Mammary epithelial cell (primary cell): ENCODE results near the gene ADGRD1.
"Not testable (repeated sequence)": the region's sequence is repeated elsewhere in the genome, so short reads cannot be mapped to it uniquely, and the experiment has no call there.

Experiments used
- EZH2 ChIP-seq: IDR thresholded peaks from 2 replicates; pipeline ENCODE4 v1.6.1; 2012; ENCODE audit warnings: low read length, inconsistent platforms, borderline replicate concordance
- TF ChIP-seq, protein P1 (sequence below), 2 donors: IDR thresholded peaks in 1 of 2; conservative IDR thresholded peaks in 1 of 2; 2 replicates each; pipeline ENCODE4 v1.5.1; 2011 to 2012; ENCODE audit warnings: inconsistent platforms in 2 of 2, low read length in 2 of 2, mild to moderate bottlenecking in 2 of 2, control low read depth in 1 of 2, low read depth in 1 of 2; ENCODE audit not compliant: insufficient read depth in 1 of 2; ENCODE audit errors: extremely low read depth in 1 of 2

DNA sequence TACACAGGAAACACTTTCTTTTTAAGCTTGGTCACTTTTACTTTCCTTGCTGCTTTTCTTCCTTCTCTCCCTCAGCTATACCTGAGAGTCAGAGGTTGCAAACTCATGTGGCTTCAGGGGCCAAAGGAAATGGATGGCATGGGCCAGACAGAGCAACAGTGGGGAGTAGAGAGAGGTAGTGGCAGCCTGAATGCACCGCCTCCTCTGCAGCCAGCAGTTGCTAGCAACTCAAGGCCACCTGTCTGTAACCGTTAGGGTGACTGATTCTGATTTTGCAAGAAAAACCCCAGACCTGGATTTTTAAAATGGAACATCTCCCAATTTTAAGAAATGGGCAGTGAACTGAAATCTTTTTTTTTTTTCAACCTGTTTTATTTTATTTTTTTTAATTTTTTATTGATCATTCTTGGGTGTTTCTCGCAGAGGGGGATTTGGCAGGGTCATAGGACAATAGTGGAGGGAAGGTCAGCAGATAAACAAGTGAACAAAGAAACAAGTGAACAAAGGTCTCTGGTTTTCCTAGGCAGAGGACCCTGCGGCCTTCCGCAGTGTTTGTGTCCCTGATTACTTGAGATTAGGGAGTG lies 41.8 kb downstream of the ADGRD1 start:
- TF ChIP-seq, protein P1, sequence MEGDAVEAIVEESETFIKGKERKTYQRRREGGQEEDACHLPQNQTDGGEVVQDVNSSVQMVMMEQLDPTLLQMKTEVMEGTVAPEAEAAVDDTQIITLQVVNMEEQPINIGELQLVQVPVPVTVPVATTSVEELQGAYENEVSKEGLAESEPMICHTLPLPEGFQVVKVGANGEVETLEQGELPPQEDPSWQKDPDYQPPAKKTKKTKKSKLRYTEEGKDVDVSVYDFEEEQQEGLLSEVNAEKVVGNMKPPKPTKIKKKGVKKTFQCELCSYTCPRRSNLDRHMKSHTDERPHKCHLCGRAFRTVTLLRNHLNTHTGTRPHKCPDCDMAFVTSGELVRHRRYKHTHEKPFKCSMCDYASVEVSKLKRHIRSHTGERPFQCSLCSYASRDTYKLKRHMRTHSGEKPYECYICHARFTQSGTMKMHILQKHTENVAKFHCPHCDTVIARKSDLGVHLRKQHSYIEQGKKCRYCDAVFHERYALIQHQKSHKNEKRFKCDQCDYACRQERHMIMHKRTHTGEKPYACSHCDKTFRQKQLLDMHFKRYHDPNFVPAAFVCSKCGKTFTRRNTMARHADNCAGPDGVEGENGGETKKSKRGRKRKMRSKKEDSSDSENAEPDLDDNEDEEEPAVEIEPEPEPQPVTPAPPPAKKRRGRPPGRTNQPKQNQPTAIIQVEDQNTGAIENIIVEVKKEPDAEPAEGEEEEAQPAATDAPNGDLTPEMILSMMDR (conservative IDR thresholded peaks at IDR 0.05 in 1 of 2, IDR thresholded peaks at IDR 0.05 in 1 of 2; ENCODE audit: extremely low read depth in 1 of 2, insufficient read depth in 1 of 2, low read depth in 1 of 2, low read length in 2 of 2) = not testable (repeated sequence)
- TF ChIP-seq EZH2 = not testable (repeated sequence)
